Keratinocyte (primary cell): ENCODE data around the gene GRB2. TPM values are rescaled to one million over a fixed set of nuclear protein-coding genes. Genes with fewer than 3 reads are reported as not detected.

Experiments
- DNase-seq: peaks from one replicate; pipeline ENCODE4 v3.0.0-alpha.2; 2011; ENCODE audit warnings: low read depth, missing footprints, low spot score
- FAIRE-seq: peaks from 2 replicates; lab custom pipeline; 2011; peaks lifted over from hg19 to GRCh38; lab: Jason Lieb, UNC
- H2AFZ ChIP-seq: 2 replicates; pipeline ENCODE4 v1.6.0; 2012; ENCODE audit warnings: low read length, control low read depth, inconsistent platforms; ENCODE audit not compliant: control insufficient read depth
- H3K27ac ChIP-seq: 2 replicates; pipeline ENCODE4 v1.5.1; 2011; ENCODE audit warnings: low read length; ENCODE audit not compliant: control insufficient read depth, insufficient read depth
- H3K27me3 ChIP-seq: 3 replicates; pipeline ENCODE4 v1.6.0; 2011; ENCODE audit warnings: low read length; ENCODE audit not compliant: control insufficient read depth, insufficient read depth; ENCODE audit errors: extremely low read depth
- H3K36me3 ChIP-seq, 2 experiments: 2 replicates in 1 of 2; 3 replicates in 1 of 2; pipeline ENCODE4 v1.5.1; 2011; ENCODE audit warnings: low read length in 2 of 2, mild to moderate bottlenecking in 1 of 2; ENCODE audit not compliant: control insufficient read depth in 2 of 2, insufficient read depth in 2 of 2; ENCODE audit errors: extremely low read depth in 1 of 2
- H3K4me1 ChIP-seq: 3 replicates; pipeline ENCODE4 v1.5.1; 2011; ENCODE audit warnings: low read length; ENCODE audit not compliant: control insufficient read depth, insufficient read depth; ENCODE audit errors: extremely low read depth
- H3K4me2 ChIP-seq: 3 replicates; pipeline ENCODE4 v1.6.0; 2011; ENCODE audit warnings: low read depth, low read length; ENCODE audit not compliant: control insufficient read depth, insufficient read depth; ENCODE audit errors: extremely low read depth
- H3K4me3 ChIP-seq, 3 experiments: fragments of 200-600 bp in 1 of 3; sonication (generic) in 1 of 3; 2 replicates in 2 of 3; 3 replicates in 1 of 3; pipeline ENCODE4 v1.5.1; 2011 to 2016; ENCODE audit warnings: low read length in 3 of 3, mild to moderate bottlenecking in 3 of 3, control low read depth in 2 of 3, inconsistent platforms in 1 of 3, low read depth in 1 of 3, mixed read lengths in 1 of 3, mixed run types in 1 of 3, moderate library complexity in 1 of 3; ENCODE audit not compliant: control insufficient read depth in 2 of 3, insufficient read depth in 2 of 3; ENCODE audit errors: extremely low read depth in 1 of 3
- H3K79me2 ChIP-seq: 2 replicates; pipeline ENCODE4 v1.6.0; 2012; ENCODE audit warnings: low read length; ENCODE audit not compliant: control insufficient read depth, insufficient read depth
- H3K9ac ChIP-seq: 3 replicates; pipeline ENCODE4 v1.6.0; 2011; ENCODE audit warnings: low read length; ENCODE audit not compliant: control insufficient read depth, insufficient read depth; ENCODE audit errors: extremely low read depth
- H3K9me1 ChIP-seq: 3 replicates; pipeline ENCODE4 v1.6.0; 2011; ENCODE audit warnings: low read length; ENCODE audit not compliant: control insufficient read depth, insufficient read depth; ENCODE audit errors: extremely low read depth
- H3K9me3 ChIP-seq: 2 replicates; pipeline ENCODE4 v1.5.1; 2012; ENCODE audit warnings: low read depth, low read length; ENCODE audit not compliant: control insufficient read depth
- H4K20me1 ChIP-seq: 3 replicates; pipeline ENCODE4 v1.6.0; 2011; ENCODE audit warnings: low read length; ENCODE audit not compliant: control insufficient read depth, insufficient read depth; ENCODE audit errors: extremely low read depth
- CTCF ChIP-seq, 3 experiments: IDR thresholded peaks in 1 of 3; conservative IDR thresholded peaks in 1 of 3; optimal IDR thresholded peaks in 1 of 3; 2 replicates in 2 of 3; 3 replicates in 1 of 3; pipeline versions ENCODE3 to v1.5.1; 2011; ENCODE audit warnings: low read length in 3 of 3, mild to moderate bottlenecking in 3 of 3, moderate library complexity in 2 of 3, control low read depth in 1 of 3, inconsistent platforms in 1 of 3; ENCODE audit not compliant: insufficient read depth in 2 of 3; ENCODE audit errors: extremely low read depth in 1 of 3
- EZH2 ChIP-seq: IDR thresholded peaks from one replicate; pipeline ENCODE4 v1.6.1; 2012; ENCODE audit warnings: inconsistent platforms, mild to moderate bottlenecking, low read length, moderate library complexity
- dilution Hi-C: fragments of 300-500 bp; cut with MboI; formaldehyde crosslinking; loops from one replicate; pipeline ENCODE4 v1.7.0; 2020; ENCODE audit warnings: low sequenced_read_pairs; ENCODE audit not compliant: extremely low pct_ligation_motif_present
- polyA plus RNA-seq, 5 experiments: library from polyadenylated mRNA; depleted of rRNA in 3 of 5; stranded (reverse) in 3 of 5; stranded (forward) in 1 of 5; unstranded in 1 of 5; fragments of >200 nt; gene quantifications; 1 replicate in 1 of 5; 2 replicates in 3 of 5; 3 replicates in 1 of 5; pipeline versions ENCODE4 v1.2.1 to v1.2.3, GENCODE V29; 2011 to 2012; ENCODE audit warnings: missing spikeins in 2 of 5, low read depth in 1 of 5, low replicate concordance in 1 of 5

Gene GRB2
- polyA plus RNA-seq, 1 donor (not counting 4 experiments of a cell fraction or from before 2014, with no cell fraction given): 62.0 TPM

GRCh38 chr17:75373280-75373679 is 32.2 kb downstream of the GRB2 start:
- peaks cover 10% of the 10 kb centered on the region for H4K20me1 ChIP-seq
- no peaks in the 10 kb centered on the region for H3K36me3 ChIP-seq
- peaks cover 5% of the 10 kb centered on the region for H3K9me1 ChIP-seq
- TF ChIP-seq CTCF (optimal IDR thresholded peaks at IDR 0.05 in 1 of 3, IDR thresholded peaks at IDR 0.05 in 1 of 3, conservative IDR thresholded peaks at IDR 0.05 in 1 of 3; ENCODE audit: extremely low read depth in 1 of 3, insufficient read depth in 2 of 3, low read length in 3 of 3): no peak
- TF ChIP-seq EZH2: no peak
- no peaks in the 10 kb centered on the region for H3K27me3 ChIP-seq
- no peak overlapping the region for H2AFZ ChIP-seq
- DNase-seq: no peak
- H3K27ac ChIP-seq: no peak overlapping the region
- no peaks in the 10 kb centered on the region for H3K9me3 ChIP-seq
- no peak overlapping the region for H3K9ac ChIP-seq
- peaks cover 83% of the 10 kb centered on the region for H3K79me2 ChIP-seq
- H3K4me3 ChIP-seq: no peak overlapping the region
- dilution Hi-C loops: no loop called here
- no peak overlapping the region for H3K4me2 ChIP-seq
- no peak for FAIRE-seq
- no peaks in the 10 kb centered on the region for H3K4me1 ChIP-seq

- H2AFZ ChIP-seq: no peak overlapping the region
- H3K79me2 ChIP-seq: peaks cover 80% of the 10 kb centered on the region
- H3K27ac ChIP-seq: no peak overlapping the region
- peaks cover 4% of the 10 kb centered on the region for H3K4me1 ChIP-seq
- H3K27me3 ChIP-seq: no peaks in the 10 kb centered on the region
- H3K36me3 ChIP-seq: no peaks in the 10 kb centered on the region
- no peak overlapping the region for H3K4me2 ChIP-seq
- peaks cover 8% of the 10 kb centered on the region for H4K20me1 ChIP-seq
- TF ChIP-seq CTCF (optimal IDR thresholded peaks at IDR 0.05 in 1 of 3, IDR thresholded peaks at IDR 0.05 in 1 of 3, conservative IDR thresholded peaks at IDR 0.05 in 1 of 3; ENCODE audit: extremely low read depth in 1 of 3, insufficient read depth in 2 of 3, low read length in 3 of 3) (no peak), EZH2 (no peak)
- H3K9me1 ChIP-seq: peaks cover 5% of the 10 kb centered on the region
- DNase-seq (no peak), FAIRE-seq (no peak)
- dilution Hi-C loops: no loop called here
- no peak overlapping the region for H3K9ac ChIP-seq
- no peaks in the 10 kb centered on the region for H3K9me3 ChIP-seq
- no peak overlapping the region for H3K4me3 ChIP-seq
These were observed 33.5 kb downstream of the GRB2 start for GRCh38 chr17:75371981-75372380.
